Neutrophil (primary cell): Measurements from ENCODE around the gene HTRA2.
"Not testable (repeated sequence)": the region's sequence is repeated elsewhere in the genome, so short reads cannot be mapped to it uniquely, and the experiment has no call there.

Source experiments
- H3K27ac ChIP-seq: fragments of 200-600 bp; sonication (generic); 2 replicates; pipeline ENCODE4 v1.5.1; 2016; ENCODE audit warnings: mild to moderate bottlenecking, moderate library complexity
- H3K27me3 ChIP-seq: fragments of 200-600 bp; sonication (generic); 2 replicates; pipeline ENCODE4 v1.6.0; 2016; ENCODE audit warnings: mild to moderate bottlenecking
- H3K36me3 ChIP-seq: fragments of 200-600 bp; sonication (generic); 2 replicates; pipeline ENCODE4 v1.5.1; 2017
- H3K4me1 ChIP-seq, 2 experiments: fragments of 200-600 bp in 1 of 2; sonication (generic) in 1 of 2; 1 replicate in 1 of 2; 2 replicates in 1 of 2; pipeline versions ENCODE4 v1.5.1 to v1.6.1; 2013 to 2016; ENCODE audit warnings: low read depth in 1 of 2, low read length in 1 of 2, mild to moderate bottlenecking in 1 of 2, moderate library complexity in 1 of 2; ENCODE audit not compliant: control insufficient read depth in 1 of 2, insufficient read depth in 1 of 2
- H3K4me3 ChIP-seq, 2 experiments: fragments of 200-600 bp in 1 of 2; sonication (generic) in 1 of 2; 1 replicate in 1 of 2; 2 replicates in 1 of 2; pipeline ENCODE4 v1.5.1; 2013 to 2016; ENCODE audit warnings: low read depth in 1 of 2, low read length in 1 of 2, mild to moderate bottlenecking in 1 of 2, moderate library complexity in 1 of 2
- H3K9me3 ChIP-seq: fragments of 200-600 bp; sonication (generic); 2 replicates; pipeline ENCODE4 v1.5.1; 2016
- CTCF ChIP-seq: fragments of 200-600 bp; sonication (generic); IDR thresholded peaks from 2 replicates; pipeline ENCODE4 v1.5.1; 2016; ENCODE audit warnings: antibody characterized with exemption

HTRA2 gene

DNA sequence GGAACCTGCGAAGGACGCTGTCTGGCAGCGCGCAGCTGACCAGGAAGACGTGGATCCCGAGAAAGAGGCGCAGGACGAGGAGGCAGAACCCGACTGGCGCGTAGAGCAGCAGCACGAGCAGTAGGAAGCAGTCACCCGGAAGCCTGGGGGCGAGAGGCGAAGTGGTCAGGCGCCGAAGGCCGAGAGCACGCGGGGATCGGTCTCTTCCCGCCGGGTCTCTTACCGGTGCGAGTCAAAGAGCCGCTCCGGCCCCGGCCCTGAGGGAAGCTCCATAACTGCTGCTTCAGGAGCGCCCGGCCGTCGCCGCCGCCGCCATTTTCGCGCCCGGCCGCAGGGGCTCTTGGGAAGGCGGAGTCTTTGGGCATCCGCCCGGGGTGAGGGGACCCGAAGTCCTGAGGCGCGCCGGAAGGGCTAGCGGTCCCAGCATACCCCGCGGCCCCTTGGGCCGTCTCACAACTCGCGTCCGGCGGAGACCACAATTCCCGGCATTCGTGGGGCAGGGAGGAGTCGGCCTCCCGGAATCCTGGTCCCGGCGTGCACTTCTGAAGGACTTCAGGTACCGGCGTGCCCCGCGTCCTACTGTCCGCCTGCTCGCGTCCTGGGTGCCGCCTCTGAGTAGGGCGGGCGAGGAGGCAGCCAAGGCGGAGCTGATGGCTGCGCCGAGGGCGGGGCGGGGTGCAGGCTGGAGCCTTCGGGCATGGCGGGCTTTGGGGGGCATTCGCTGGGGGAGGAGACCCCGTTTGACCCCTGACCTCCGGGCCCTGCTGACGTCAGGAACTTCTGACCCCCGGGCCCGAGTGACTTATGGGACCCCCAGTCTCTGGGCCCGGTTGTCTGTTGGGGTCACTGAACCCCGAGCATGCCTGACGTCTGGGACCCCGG lies at the start of gene HTRA2, which contains the start of gene AUP1:
Gene HTRA2, plus strand, starts transcription at position 577 of the 882 bp plus-strand sequence. Its CDS starts 74 bp downstream, at position 651.
Gene AUP1, minus strand, starts transcription at position 350 of the 882 bp plus-strand sequence. Its CDS starts 77 bp downstream, at position 273.
- H3K4me1 ChIP-seq = peaks cover 32 to 33% of the 10 kb centered on the region in 2 experiments
- no peaks in the 10 kb centered on the region for H3K27me3 ChIP-seq
- TF ChIP-seq CTCF = peak; percentile 37
- H3K27ac ChIP-seq = peak within 1 kb of the TSS; percentile 94
- H3K36me3 ChIP-seq = peaks cover 46% of the 10 kb centered on the region
- H3K9me3 ChIP-seq = no peaks in the 10 kb centered on the region
- H3K4me3 ChIP-seq = peak within 1 kb of the TSS; percentile 74 to 97

DNA sequence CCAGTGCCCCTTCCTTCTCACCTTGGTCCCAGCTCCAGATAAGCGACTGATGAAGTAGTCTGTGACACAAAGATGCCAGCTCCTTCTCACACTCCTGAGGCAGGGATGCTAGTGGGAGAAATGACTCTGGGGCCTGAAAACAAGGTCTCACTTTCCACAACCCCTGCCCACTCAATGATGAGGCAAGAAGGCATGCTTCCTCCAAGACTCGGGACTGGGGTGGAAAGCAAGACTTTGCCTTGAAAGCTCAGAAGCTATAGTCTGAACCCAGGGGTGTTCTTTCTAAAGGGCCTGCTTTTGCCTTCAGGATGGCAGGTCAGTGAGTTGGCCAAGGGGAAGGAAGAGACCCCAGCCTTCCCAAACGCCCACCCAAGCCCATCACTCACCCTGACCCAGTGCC lies 48.3 kb upstream of the HTRA2 start:
- peaks cover 21% of the 10 kb centered on the region for H3K36me3 ChIP-seq
- no peaks in the 10 kb centered on the region for H3K27me3 ChIP-seq
- no peaks in the 10 kb centered on the region for H3K9me3 ChIP-seq
- no peak overlapping the region for H3K27ac ChIP-seq
- peak overlapping the region; percentile 95 to 100 for H3K4me3 ChIP-seq
- TF ChIP-seq CTCF = no peak
- H3K4me1 ChIP-seq = peaks cover 23 to 28% of the 10 kb centered on the region in 2 experiments

DNA sequence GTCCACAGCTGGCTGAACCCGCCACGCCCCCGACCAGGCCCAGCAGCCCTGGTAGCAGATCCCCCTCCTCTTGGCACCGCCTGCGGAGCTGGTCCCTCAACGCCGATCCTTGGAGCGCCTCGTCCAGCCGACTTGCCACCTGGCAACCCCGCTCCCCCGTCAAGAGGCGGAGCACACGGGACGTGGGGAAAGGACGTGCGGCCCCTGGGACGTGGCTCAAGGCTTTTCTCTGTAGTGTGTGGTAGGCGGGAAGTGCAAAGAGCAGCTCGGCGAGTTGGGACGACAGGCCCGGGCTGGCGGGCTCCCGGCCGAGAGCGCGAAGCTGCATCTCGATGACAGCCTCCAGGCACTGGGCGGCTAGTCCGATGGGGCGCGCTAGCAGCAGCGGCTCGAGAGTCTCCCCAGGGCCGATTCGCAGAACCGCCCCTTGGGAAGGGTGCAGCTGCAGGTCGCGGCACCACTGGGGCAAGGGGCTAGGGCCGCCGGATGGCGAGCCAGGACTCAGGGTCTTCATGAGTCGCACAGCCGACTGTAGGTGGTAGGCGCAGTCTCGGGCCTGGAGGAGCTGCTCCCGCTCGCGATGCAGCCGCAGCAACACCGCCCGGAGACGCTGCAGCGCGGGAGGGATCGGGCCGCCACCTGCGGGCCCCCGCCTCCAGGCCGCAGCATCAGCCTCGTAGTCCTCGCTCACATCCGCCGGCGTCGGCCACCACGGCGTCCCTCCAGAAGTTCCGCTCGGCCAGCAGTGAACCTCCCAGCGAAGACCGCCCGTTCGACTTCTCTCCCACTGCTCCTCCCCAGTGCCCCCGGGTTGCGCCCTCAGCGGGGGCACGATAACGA lies 47.6 kb upstream of the HTRA2 start:
- Histone ChIP-seq H3K9me3 (no peaks in the 10 kb centered on the region), H3K4me3 (peak overlapping the region; percentile 95 to 100), H3K27ac (peak overlapping the region; percentile 88), H3K4me1 (peaks cover 23 to 28% of the 10 kb centered on the region in 2 experiments), H3K36me3 (peaks cover 20% of the 10 kb centered on the region), H3K27me3 (no peaks in the 10 kb centered on the region)
- no peak for TF ChIP-seq CTCF

DNA sequence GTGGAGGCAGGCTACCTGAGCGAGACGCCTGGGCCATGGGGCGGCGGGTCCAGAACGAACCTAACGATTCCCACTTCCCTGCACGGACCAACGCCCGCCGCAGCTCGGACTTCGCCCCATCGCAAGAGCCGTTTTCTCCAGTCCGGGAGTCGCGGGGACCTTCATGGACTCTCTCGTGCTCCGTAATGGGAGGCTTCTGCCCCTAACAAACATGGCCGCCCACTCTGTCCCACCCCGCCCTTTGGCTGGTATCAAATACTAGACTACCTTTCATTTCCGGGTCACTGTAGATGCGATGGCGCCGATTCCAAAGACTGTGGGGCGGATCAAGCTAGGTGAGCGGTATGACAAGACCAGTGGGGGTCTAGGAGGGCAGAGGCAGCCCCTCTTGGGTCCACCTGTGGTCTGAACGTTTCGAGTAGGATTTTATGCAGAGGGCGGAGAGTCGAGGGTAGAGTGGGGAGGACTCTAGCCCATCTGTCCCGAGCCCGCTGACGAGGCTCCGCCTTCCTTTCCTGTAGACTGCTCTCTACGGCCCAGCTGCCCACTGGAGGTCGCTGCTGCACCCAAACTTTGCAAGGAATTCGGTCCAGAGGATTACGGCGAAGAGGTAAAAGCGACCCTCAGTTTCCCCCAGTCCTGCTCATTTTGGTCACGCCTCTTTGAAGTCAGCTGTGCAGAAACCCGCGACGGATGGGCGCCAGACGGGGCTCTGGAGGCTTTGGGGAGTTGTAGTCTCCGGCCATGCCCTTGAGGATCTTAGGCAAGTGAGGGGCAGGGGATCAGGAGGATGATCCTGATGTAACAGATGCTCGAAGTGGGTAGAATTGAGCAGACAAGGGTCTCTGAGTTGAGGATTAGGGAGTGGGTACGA lies 46.7 kb upstream of the HTRA2 start, which contains the start of the genes CCDC142 and TTC31:
Gene CCDC142, minus strand, starts transcription at position 198 of the 874 bp plus-strand sequence. Its CDS starts 161 bp downstream, at position 37.
Gene TTC31, plus strand, starts transcription at position 281 of the 874 bp plus-strand sequence. Its CDS starts 15 bp downstream, at position 296.
- Histone ChIP-seq H3K4me3 (peak within 1 kb of the TSS; percentile 95 to 100), H3K27me3 (no peaks in the 10 kb centered on the region), H3K36me3 (peaks cover 26% of the 10 kb centered on the region), H3K9me3 (no peaks in the 10 kb centered on the region), H3K27ac (peak within 1 kb of the TSS; percentile 88), H3K4me1 (peaks cover 23 to 28% of the 10 kb centered on the region in 2 experiments)
- TF ChIP-seq CTCF = peak; percentile 96

DNA sequence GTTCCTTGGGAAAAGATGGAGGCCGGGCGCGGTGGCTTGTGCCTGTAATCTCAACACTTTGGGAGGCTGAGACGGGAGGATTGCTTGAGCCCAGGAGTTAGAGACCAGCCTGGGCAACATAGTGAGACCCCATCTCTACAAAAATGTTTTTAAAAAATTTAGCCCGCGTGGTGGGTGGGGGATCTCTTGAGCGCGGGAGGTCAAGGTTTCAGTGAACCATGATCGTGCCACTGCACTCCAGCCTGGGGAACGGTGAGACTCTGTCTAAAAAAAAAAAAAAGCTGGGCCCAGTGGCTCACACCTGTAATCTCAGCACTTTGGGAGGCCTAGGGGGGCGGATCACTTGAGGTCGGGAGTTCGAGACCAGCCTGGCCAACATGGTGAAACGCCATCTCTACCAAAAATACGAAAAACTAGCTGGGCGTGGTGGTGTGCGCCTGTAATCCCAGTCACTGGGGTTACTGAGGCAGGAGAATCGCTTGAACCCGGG lies 46.0 kb upstream of the HTRA2 start:
- peak overlapping the region; percentile 95 to 100 for H3K4me3 ChIP-seq
- not testable (repeated sequence) for H3K27me3 ChIP-seq, H3K9me3 ChIP-seq
- H3K36me3 ChIP-seq = peaks cover 31% of the 10 kb centered on the region
- peaks cover 23 to 28% of the 10 kb centered on the region in 2 experiments for H3K4me1 ChIP-seq
- H3K27ac ChIP-seq = peak overlapping the region; percentile 88
